SU-DHL-6 (cell line): ENCODE measurements around the gene SNRNP27.

Experiments used
- H2AFZ ChIP-seq: fragments of 200-600 bp; sonication (generic); 2 replicates; pipeline ENCODE4 v1.6.1; 2014; ENCODE audit warnings: low read depth, mild to moderate bottlenecking, moderate library complexity, mixed read lengths, antibody characterized with exemption, low read length; ENCODE audit not compliant: severe bottlenecking
- H3F3A ChIP-seq: fragments of 200-600 bp; shearing (Covaris generic); 2 replicates; pipeline ENCODE4 v1.6.0; 2016; ENCODE audit warnings: antibody characterized with exemption, mild to moderate bottlenecking; ENCODE audit not compliant: insufficient read depth
- H3K27ac ChIP-seq: fragments of 200-600 bp; sonication (generic); 2 replicates; pipeline ENCODE4 v1.5.1; 2016; ENCODE audit warnings: low read depth, mild to moderate bottlenecking, low read length, moderate library complexity, mixed read lengths
- H3K27me3 ChIP-seq: fragments of 200-600 bp; sonication (generic), shearing (Covaris generic); 2 replicates; pipeline ENCODE4 v1.6.0; 2014; ENCODE audit warnings: mild to moderate bottlenecking, low read length
- H3K36me3 ChIP-seq: fragments of 200-600 bp; sonication (generic); 2 replicates; pipeline ENCODE4 v1.6.1; 2014; ENCODE audit warnings: mild to moderate bottlenecking, low read length, mixed read lengths
- H3K4me2 ChIP-seq: fragments of 300-600, 200-600 bp; shearing (Covaris generic), sonication (generic); 2 replicates; pipeline ENCODE4 v1.6.0; 2014; ENCODE audit warnings: low read length, low read depth, mild to moderate bottlenecking; ENCODE audit not compliant: poor library complexity, severe bottlenecking
- H3K4me3 ChIP-seq: fragments of 200-600 bp; sonication (generic); 2 replicates; pipeline ENCODE4 v1.5.1; 2014; ENCODE audit warnings: antibody characterized with exemption, low read length, mild to moderate bottlenecking, mixed read lengths; ENCODE audit not compliant: insufficient read depth, poor library complexity, severe bottlenecking
- H3K79me2 ChIP-seq: fragments of 200-600 bp; sonication (generic); 2 replicates; pipeline ENCODE4 v1.6.1; 2014; ENCODE audit warnings: mild to moderate bottlenecking, low read length, moderate library complexity; ENCODE audit not compliant: insufficient read depth
- H3K9ac ChIP-seq: fragments of 200-600 bp; sonication (generic); 2 replicates; pipeline ENCODE4 v1.7.0; 2014; ENCODE audit warnings: mild to moderate bottlenecking, low read length
- H3K9me2 ChIP-seq: fragments of 200-600 bp; sonication (generic); replicated peaks from 2 replicates; pipeline ENCODE4 v1.6.1; 2014; ENCODE audit warnings: low read length; ENCODE audit not compliant: insufficient read depth
- H3K9me3 ChIP-seq: fragments of 200-600 bp; sonication (generic); 2 replicates; pipeline ENCODE4 v1.6.1; 2014; ENCODE audit warnings: low read length, mixed read lengths; ENCODE audit not compliant: insufficient read depth
- H4K20me1 ChIP-seq: fragments of 200-600 bp; sonication (generic); 2 replicates; pipeline ENCODE4 v1.6.1; 2014; ENCODE audit warnings: low read depth, mild to moderate bottlenecking, antibody characterized with exemption, low read length, moderate library complexity, mixed read lengths
- CTCF ChIP-seq: fragments of 200-600 bp; sonication (generic); IDR thresholded peaks from one replicate; pipeline ENCODE4 v1.5.1; 2017; ENCODE audit warnings: antibody characterized with exemption, mild to moderate bottlenecking, low read length, moderate library complexity; ENCODE audit not compliant: insufficient read depth, poor library complexity, severe bottlenecking
- EZH2phosphoT487 ChIP-seq: fragments of 200-600 bp; sonication (generic), shearing (Covaris generic); conservative IDR thresholded peaks from 2 replicates; pipeline ENCODE4 v1.6.1; 2018; ENCODE audit warnings: mild to moderate bottlenecking, antibody characterized with exemption, low read length, moderate library complexity, mixed read lengths

SNRNP27 gene

GRCh38 chr2:69940691-69941090, 46.9 kb downstream of the SNRNP27 start:
- H4K20me1 ChIP-seq = no peaks in the 10 kb centered on the region
- no peaks in the 10 kb centered on the region for H3K36me3 ChIP-seq
- no peak overlapping the region for H2AFZ ChIP-seq
- no peak for TF ChIP-seq CTCF
- TF ChIP-seq EZH2phosphoT487 = no peak
- no peak overlapping the region for H3K27ac ChIP-seq
- no peak overlapping the region for H3K4me3 ChIP-seq
- no peaks in the 10 kb centered on the region for H3K27me3 ChIP-seq
- H3K9ac ChIP-seq = no peak overlapping the region
- H3K79me2 ChIP-seq = no peaks in the 10 kb centered on the region
- H3F3A ChIP-seq = no peaks in the 10 kb centered on the region
- H3K4me2 ChIP-seq = no peak overlapping the region
- no peaks in the 10 kb centered on the region for H3K9me3 ChIP-seq
- H3K9me2 ChIP-seq = no peaks in the 10 kb centered on the region

GRCh38 chr2:69943000-69943842, 49.5 kb downstream of the SNRNP27 start:
- H3K79me2 ChIP-seq = no peaks in the 10 kb centered on the region
- no peaks in the 10 kb centered on the region for H3K9me2 ChIP-seq
- TF ChIP-seq EZH2phosphoT487 (no peak), CTCF (no peak)
- no peak overlapping the region for H3K4me2 ChIP-seq
- no peak overlapping the region for H2AFZ ChIP-seq
- H3K27ac ChIP-seq = no peak overlapping the region
- H3F3A ChIP-seq = no peaks in the 10 kb centered on the region
- H4K20me1 ChIP-seq = no peaks in the 10 kb centered on the region
- no peaks in the 10 kb centered on the region for H3K36me3 ChIP-seq
- H3K9ac ChIP-seq = no peak overlapping the region
- no peak overlapping the region for H3K4me3 ChIP-seq
- H3K27me3 ChIP-seq = no peaks in the 10 kb centered on the region
- H3K9me3 ChIP-seq = no peaks in the 10 kb centered on the region

DNA sequence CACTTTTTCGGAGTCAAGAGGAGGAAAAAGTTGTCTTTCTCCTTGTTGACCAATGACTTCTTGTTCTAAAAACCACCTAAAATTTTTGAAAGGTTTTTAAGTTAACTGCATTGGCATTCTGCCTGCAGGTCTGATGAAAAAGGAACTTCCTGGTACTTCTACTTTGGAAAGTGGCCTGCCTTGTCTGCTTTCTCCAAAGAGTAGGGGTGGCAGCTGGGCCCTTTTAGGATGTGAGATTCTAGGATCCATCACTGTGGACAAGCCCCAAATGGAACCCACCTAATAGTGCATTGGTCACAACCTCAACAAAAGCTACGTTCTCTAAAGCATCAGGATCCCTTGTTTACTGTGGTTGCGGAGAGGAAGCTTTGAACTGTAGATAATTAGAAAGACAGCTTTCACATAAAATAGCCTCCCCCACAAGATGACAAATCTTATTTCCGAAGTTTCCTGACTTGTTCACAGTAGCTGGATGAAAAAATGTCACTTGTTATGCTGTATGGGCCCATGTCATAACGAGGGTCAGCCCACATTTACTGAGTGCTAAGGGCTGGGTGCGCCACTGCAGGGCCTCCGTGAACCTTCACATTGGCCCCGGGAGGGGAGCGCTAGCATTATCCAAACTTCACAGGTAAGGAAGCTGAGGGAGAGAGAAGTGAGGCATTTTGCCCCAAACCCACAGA, 50.2 kb downstream of the SNRNP27 start:
- no peaks in the 10 kb centered on the region for H3K27me3 ChIP-seq
- no peak overlapping the region for H3K4me2 ChIP-seq
- TF ChIP-seq EZH2phosphoT487 (no peak), CTCF (no peak)
- H3K9me2 ChIP-seq = no peaks in the 10 kb centered on the region
- no peaks in the 10 kb centered on the region for H3K9me3 ChIP-seq
- H2AFZ ChIP-seq = no peak overlapping the region
- H4K20me1 ChIP-seq = no peaks in the 10 kb centered on the region
- no peak overlapping the region for H3K27ac ChIP-seq
- no peak overlapping the region for H3K9ac ChIP-seq
- H3K4me3 ChIP-seq = no peak overlapping the region
- no peaks in the 10 kb centered on the region for H3K36me3 ChIP-seq
- H3F3A ChIP-seq = no peaks in the 10 kb centered on the region
- no peaks in the 10 kb centered on the region for H3K79me2 ChIP-seq
